OCI-LY3 (cell line): ENCODE measurements around the gene GABPA.

Experiments used
- EZH2phosphoT487 ChIP-seq: fragments of 200-600 bp; shearing (Covaris generic); IDR thresholded peaks from 2 replicates; pipeline ENCODE4 v1.6.1; 2018; ENCODE audit warnings: antibody characterized with exemption, mixed run types, low read depth
- TF ChIP-seq, protein P1 (sequence below): fragments of 200-600, 300-600 bp; sonication (generic); IDR thresholded peaks from 2 replicates; pipeline ENCODE4 v1.5.1; 2014; ENCODE audit warnings: antibody characterized with exemption, low read length, low read depth

DNA sequence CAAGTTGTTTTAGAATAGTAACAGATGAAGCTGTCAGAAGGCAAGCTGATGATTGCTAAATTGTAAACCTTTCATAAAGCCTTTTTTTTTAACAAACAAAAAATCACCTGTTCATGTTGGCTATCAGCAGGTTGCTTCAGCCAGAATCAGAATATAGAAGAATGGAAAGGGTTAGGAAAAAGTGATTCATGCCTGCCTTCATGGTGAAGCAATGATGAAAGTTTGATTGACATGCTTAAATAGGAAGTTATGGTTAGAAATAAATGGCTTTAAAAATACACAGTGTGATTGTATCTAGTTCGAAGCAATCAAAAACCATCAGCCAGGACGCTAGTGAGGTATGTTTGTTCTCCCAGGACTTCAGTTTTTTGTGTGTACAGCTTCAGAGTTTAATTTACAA lies 37.9 kb downstream of the GABPA start:
- TF ChIP-seq, protein P1, sequence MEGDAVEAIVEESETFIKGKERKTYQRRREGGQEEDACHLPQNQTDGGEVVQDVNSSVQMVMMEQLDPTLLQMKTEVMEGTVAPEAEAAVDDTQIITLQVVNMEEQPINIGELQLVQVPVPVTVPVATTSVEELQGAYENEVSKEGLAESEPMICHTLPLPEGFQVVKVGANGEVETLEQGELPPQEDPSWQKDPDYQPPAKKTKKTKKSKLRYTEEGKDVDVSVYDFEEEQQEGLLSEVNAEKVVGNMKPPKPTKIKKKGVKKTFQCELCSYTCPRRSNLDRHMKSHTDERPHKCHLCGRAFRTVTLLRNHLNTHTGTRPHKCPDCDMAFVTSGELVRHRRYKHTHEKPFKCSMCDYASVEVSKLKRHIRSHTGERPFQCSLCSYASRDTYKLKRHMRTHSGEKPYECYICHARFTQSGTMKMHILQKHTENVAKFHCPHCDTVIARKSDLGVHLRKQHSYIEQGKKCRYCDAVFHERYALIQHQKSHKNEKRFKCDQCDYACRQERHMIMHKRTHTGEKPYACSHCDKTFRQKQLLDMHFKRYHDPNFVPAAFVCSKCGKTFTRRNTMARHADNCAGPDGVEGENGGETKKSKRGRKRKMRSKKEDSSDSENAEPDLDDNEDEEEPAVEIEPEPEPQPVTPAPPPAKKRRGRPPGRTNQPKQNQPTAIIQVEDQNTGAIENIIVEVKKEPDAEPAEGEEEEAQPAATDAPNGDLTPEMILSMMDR, result no peak
- no peak for TF ChIP-seq EZH2phosphoT487
